Kidney capillary endothelial cell (primary cell): ENCODE data around the gene PDK4.
"Not testable (repeated sequence)": the region's sequence is repeated elsewhere in the genome, so short reads cannot be mapped to it uniquely, and the experiment has no call there.

Experiments
- DNase-seq: peaks from one replicate; pipeline ENCODE4 v3.0.0-alpha.2; 2018; ENCODE audit warnings: low spot score

The PDK4 gene

DNA sequence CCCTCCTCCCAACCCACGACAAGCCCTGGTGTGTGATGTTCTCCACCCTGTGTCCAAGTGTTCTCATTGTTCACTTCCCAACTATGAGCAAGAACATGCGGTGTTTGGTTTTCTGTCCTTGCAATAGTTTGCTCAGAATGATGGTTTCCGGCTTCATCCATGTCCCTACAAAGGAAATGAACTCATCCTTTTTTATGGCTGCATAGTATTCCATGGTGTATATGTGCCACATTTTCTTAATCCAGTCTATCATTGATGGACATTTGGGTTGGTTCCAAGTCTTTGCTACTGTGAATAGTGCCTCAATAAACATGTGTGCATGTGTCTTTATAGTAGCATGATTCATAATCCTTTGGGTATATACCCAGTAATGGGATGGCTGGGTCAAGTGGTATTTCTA lies 8.5 kb upstream of the PDK4 start:
- not testable (repeated sequence) for DNase-seq

DNA sequence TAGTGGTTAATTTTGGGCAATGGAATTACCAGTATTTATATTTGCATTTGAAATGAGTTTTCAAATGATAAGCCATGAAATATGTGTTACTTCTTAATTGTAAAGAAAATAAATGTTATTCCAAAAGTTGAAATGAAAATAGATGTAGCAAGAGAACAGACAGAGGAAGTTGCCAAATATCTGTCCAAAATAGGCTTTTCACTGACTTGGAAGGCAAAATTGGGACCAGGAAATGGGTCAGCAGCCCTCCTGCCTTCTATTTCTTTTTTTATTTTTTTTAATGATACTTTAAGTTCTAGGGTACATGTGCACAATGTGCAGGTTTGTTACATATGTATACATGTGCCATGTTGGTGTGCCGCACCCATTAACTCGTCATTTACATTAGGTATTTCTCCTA lies 8.1 kb upstream of the PDK4 start:
- DNase-seq: not testable (repeated sequence)

- DNase-seq: no peak
These were observed 6.1 kb upstream of the PDK4 start for GRCh38 chr7:95602421-95602820.

- DNase-seq: no peak
These were observed 5.0 kb upstream of the PDK4 start for GRCh38 chr7:95601316-95601715.

- no peak for DNase-seq
These were observed 2.8 kb upstream of the PDK4 start for GRCh38 chr7:95599069-95599468.

- no peak for DNase-seq
These were observed 2.2 kb upstream of the PDK4 start for GRCh38 chr7:95598511-95598910.

- no peak for DNase-seq
These were observed 544 bp downstream of the PDK4 start for GRCh38 chr7:95595746-95596197.

DNA sequence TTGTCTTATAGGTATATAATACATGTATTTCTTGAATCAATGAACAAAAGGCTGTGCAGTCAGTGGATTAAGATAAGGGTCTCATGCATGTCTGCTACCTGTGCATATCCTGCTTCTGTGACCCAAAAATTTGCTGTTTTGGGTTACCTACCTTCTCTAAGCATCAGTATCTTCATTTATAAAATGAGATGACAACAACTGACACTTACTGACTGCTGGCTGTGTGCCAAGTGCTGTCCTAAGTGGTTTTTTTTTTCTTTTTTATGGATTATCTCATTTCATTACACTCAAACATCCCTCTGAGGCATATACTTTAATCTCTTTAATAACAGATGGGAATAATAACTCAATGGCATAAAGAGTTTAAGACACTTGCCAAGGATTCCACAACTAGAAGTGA lies 2.1 kb downstream of the PDK4 start:
- no peak for DNase-seq

- no peak for DNase-seq
These were observed 3.0 kb downstream of the PDK4 start for GRCh38 chr7:95593343-95593742.

- DNase-seq: no peak
These were observed 3.7 kb downstream of the PDK4 start for GRCh38 chr7:95592570-95592969.

DNA sequence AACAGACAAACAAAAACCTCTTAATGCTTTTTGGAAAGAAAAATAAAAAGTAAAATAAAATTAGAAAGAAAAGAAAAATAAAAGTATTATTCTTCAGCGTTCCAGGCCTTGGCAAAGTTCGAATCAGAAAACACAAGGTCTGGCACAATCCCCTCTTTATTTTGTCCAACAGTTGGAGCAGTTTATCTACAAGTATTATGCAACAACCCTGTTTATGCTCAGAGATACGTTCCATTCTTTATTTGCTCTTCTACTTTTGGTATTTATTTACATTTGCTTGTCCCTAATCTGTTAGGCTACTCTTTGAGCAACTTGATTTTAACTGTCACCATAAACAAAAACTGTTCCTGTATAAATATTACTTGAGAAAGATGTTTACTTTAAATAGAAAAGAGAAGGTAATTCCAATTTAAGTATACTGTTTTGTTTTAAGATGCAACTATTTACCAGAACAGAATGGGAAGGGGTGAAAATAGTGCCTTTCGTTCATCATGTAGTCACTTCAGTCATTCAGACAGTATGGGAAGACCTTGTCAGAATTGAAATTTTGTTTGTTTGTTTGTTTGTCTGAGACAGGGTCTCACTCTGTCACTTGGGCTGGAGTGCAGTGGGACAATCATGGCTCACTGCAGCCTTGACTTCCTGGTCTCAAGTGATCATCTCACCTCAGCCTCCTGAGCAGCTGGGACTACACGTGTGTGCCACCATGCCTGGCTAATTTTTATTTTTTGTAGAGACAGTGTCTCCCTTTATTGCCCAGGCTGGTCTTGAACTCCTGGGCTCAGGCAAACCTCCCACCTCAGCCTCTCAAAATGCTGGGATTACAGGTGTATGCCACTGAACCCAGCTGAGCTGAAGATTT lies 5.7 kb downstream of the PDK4 start:
- DNase-seq: no peak

DNA sequence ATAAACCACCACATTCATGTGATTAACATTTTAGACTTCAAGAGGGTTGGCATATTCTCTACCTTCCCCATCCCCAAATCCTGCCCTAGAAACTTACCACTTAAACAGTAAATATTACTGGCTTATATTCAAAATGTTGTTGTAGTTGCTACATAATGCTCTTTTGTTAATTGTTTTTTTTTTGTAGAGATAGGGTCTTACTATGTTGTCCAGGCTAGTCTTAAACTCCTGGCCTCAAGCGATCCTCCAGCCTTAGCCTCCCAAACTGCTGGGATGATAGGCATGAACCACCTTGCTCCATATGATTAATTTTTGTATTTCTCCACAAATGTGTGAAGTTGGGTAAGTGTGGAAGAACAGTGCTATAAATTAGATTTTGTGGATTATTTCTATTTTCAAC lies 6.5 kb downstream of the PDK4 start:
- no peak for DNase-seq

DNA sequence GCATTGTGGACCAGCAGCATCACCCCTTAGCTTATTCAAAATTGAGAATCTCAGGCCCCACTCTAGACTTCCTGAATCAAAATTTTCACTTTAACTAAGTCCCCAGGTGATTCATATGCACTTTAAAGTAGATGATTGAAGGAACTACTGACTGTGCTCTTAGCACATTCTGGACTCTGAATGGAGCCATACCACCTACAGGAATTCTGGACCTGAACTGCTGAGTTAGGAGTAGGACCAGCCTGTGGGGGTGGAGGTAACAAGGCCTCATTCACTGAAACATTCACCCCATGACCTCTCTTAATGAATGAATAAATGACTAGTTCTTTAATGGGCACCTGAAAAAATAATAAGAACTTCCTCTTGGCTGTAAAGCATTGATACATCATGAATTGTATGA lies 7.3 kb downstream of the PDK4 start:
- no peak for DNase-seq

DNA sequence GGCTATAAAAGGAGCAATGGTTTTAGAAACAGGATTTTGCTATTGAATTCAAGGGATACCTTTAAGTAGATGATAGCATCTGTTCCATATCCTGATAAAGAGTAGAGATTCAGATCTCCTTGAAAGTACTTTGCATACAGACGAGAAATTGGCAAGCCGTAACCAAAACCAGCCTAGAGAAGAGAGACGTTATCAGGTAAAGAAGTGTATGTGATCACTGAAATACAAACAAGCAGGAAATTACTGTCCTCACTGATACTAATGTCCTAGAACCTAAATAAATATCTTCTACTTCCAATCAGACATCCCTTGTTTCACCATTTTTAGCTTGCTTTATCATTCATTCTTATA lies 9.4 kb downstream of the PDK4 start:
- DNase-seq: no peak

DNA sequence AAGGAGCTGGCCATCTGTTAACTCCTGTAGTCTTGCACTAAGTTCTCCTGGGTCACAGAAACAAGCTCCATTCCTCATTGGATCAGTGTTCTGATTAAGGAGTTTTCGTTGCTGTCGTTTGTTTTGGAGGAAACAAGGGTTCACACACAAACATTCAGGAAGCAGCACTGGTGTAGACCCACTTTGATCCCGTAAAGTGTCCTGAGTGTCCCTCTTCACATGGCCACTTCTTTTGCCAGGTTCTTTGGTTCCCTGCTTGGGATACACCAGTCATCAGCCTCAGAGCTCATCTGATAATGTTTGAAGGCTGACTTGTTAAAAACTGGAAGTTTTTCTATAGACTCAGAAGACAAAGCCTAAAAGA lies 10.9 kb downstream of the PDK4 start:
- DNase-seq: no peak

DNA sequence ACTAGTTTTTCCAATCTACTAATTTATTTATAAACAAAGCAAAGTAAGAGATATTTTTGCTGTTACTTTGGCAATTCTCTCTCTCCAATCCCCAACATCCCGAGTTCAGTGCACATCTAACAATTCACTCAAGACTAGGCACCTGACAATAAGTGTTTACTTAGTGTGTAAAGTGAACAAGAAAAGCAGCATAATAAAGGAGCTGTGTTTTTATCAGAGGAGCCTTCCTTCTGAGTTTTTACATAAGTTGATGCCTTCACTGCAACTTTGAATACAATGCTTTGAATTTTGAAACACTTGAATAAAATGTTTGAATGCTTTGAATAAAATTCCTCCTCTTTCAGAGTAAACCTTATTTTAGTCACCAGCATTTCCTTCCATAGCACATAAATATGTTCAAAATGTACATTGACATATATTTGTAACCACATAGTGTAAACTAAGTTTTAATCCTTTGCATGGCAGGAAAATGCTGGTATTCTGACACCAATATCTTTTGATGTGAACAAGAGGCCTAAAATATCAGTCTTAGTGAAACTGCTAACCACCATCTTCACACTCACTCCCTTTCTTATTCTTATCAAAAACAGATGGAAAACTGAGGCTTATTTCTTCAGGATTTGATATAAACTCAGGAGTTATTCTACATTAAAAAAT lies 11.4 kb downstream of the PDK4 start:
- DNase-seq: no peak

GRCh38 chr7:95583834-95584621 lies 12.3 kb downstream of the PDK4 start:
- no peak for DNase-seq

DNA sequence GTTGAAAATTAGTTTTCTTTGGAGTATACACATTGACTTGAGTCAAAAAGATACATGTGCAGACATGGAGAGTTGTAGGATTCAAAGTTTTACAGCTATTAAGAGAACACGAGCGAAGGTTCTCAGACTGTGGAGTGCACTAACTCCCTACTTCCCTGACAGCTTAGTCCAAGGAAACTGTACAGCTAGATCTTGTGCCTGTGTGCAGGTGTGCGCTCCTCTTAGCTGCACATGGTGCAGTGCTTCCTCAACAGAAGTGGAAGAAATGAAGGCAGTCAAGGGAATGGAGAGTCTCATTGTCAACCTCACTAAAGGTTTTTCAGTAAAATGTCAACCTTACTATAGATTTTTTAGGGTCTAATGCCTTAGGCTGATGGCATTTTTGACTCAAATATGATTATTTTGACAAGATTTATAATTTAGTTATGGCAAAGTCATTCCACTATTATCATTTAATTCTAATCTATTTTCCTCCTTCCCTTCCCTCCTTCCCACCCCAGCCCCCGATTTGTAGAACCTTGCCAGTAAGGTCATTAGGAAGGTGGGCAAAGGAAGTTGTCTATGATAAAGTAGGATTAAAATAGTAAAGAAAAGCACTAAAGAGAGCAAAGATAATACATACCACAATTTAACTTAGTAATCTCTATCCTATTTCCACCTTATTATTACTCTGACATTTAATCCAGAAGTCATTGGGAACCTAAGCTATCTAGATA lies 13.6 kb downstream of the PDK4 start:
- DNase-seq: no peak

GRCh38 chr7:95581467-95581866 lies 14.8 kb downstream of the PDK4 start:
- DNase-seq: no peak

- DNase-seq: no peak
These were observed 17.0 kb downstream of the PDK4 start for GRCh38 chr7:95579318-95579717.

- no peak for DNase-seq
These were observed 17.9 kb downstream of the PDK4 start for GRCh38 chr7:95578299-95578855.

DNA sequence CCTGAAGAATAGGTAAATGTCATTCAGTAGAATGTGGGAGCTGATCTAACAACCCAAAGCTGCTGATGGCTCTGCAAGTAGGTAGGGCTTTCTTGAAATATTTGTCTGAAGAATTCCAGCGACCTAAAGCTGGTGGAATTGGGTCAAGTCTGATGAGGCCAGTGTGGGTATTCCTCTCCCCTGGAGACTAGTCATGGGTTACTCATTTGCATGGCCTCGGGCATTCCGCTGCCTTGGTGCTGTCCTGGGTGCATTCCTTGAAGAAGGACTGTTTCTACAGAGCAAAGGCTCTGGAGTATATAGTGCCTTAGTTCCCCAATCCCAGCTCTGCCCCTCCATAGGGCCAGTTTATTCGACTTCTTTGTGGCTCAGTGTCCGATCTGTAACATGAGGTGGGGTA lies 19.2 kb downstream of the PDK4 start:
- no peak for DNase-seq
